Skeletal muscle tissue (tissue), 4 donors: ENCODE measurements around the gene KIAA1549. TPM values are rescaled to one million over a fixed set of nuclear protein-coding genes. Genes with fewer than 3 reads are reported as not detected.
"Not testable (repeated sequence)": the region's sequence is repeated elsewhere in the genome, so short reads cannot be mapped to it uniquely, and the experiment has no call there.

Source experiments
- H3K27ac ChIP-seq: one replicate; pipeline ENCODE4 v1.7.0; 2013; ENCODE audit warnings: mild to moderate bottlenecking, low read depth, low read length, inconsistent platforms
- H3K27me3 ChIP-seq, 3 donors: one replicate each; pipeline ENCODE4 v1.7.0; 2013; ENCODE audit warnings: low read length in 3 of 3; ENCODE audit not compliant: control insufficient read depth in 3 of 3, insufficient read depth in 3 of 3
- H3K36me3 ChIP-seq, 3 donors: one replicate each; pipeline ENCODE4 v1.7.0; 2013; ENCODE audit warnings: low read length in 3 of 3; ENCODE audit not compliant: control insufficient read depth in 3 of 3, insufficient read depth in 3 of 3
- H3K4me1 ChIP-seq, 3 donors: one replicate each; pipeline ENCODE4 v1.7.0; 2013; ENCODE audit warnings: low read length in 3 of 3, mild to moderate bottlenecking in 3 of 3; ENCODE audit not compliant: control insufficient read depth in 3 of 3, insufficient read depth in 3 of 3
- H3K4me3 ChIP-seq, 3 donors: one replicate each; pipeline ENCODE4 v1.7.0; 2013; ENCODE audit warnings: low read length in 3 of 3
- H3K9ac ChIP-seq, 3 donors: one replicate each; pipeline ENCODE4 v1.7.0; 2013; ENCODE audit warnings: low read length in 3 of 3, mild to moderate bottlenecking in 3 of 3, moderate library complexity in 2 of 3, low read depth in 1 of 3
- H3K9me3 ChIP-seq, 3 donors: one replicate each; pipeline ENCODE4 v1.7.0; 2013; ENCODE audit warnings: low read length in 3 of 3; ENCODE audit not compliant: control insufficient read depth in 3 of 3
- total RNA-seq: library from RNA; depleted of rRNA; stranded (reverse); fragments of >200 nt; gene quantifications from one replicate; pipeline ENCODE4 v1.2.3, GENCODE V29; 2014
- donor health status: Osteomylitis.

The KIAA1549 gene
- total RNA-seq, 1 donor from 2014 or later = 4.2 TPM

GRCh38 chr7:138813945-138814344, 167.2 kb downstream of the KIAA1549 start:
- Histone ChIP-seq H3K27me3 (no peaks in the 10 kb centered on the region), H3K36me3 (no peaks in the 10 kb centered on the region), H3K27ac (no peak overlapping the region), H3K9ac (no peak overlapping the region), H3K4me1 (no peaks in the 10 kb centered on the region), H3K9me3 (no peaks in the 10 kb centered on the region), H3K4me3 (no peak overlapping the region)

DNA sequence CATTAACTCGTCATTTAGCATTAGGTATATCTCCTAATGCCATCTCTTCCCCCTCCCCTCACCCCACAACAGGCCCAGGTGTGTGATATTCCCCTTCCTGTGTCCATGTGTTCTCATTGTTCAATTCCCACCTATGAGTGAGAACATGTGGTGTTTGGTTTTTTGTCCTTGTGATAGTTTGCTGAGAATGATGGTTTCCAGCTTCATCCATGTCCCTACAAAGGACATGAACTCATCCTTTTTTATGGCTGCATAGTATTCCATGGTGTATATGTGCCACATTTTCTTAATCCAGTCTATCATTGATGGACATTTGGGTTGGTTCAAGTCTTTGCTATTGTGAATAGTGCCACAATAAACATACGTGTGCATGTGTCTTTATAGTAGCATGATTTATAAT, 169.9 kb downstream of the KIAA1549 start:
- not testable (repeated sequence) for H3K4me1 ChIP-seq, H3K36me3 ChIP-seq, H3K4me3 ChIP-seq, H3K9ac ChIP-seq, H3K27me3 ChIP-seq, H3K9me3 ChIP-seq, H3K27ac ChIP-seq

DNA sequence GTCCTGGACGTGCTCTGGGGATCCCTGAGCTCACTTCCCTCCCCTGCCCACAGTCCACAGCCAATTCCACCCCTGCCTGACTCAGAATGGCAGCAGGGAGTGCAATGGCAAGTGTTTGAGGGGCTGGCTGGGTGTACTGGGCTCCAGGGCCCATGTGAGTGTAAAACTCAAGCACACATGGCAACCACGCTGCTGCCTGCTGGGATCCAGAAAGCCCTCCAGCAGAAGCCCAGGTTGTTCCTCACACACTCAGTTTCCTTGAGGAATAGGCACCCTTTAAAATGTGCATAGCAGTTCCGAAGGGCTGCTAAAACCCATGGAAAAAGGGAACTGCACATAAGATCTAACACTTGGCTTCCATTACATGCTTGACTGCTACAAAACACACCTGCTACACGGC, 171.8 kb downstream of the KIAA1549 start:
- no peaks in the 10 kb centered on the region for H3K36me3 ChIP-seq
- H3K9me3 ChIP-seq = no peaks in the 10 kb centered on the region
- no peaks in the 10 kb centered on the region for H3K27me3 ChIP-seq
- H3K27ac ChIP-seq = no peak overlapping the region
- H3K9ac ChIP-seq = no peak overlapping the region
- no peaks in the 10 kb centered on the region for H3K4me1 ChIP-seq
- no peak overlapping the region for H3K4me3 ChIP-seq

- Histone ChIP-seq H3K36me3 (no peaks in the 10 kb centered on the region), H3K9me3 (no peaks in the 10 kb centered on the region), H3K4me3 (no peak overlapping the region), H3K4me1 (no peaks in the 10 kb centered on the region), H3K27me3 (no peaks in the 10 kb centered on the region), H3K27ac (no peak overlapping the region), H3K9ac (no peak overlapping the region)
Observed at GRCh38 chr7:138804618-138805017, 176.6 kb downstream of the KIAA1549 start.

- Histone ChIP-seq H3K27me3 (peaks cover 3 to 7% (median 4%) of the 10 kb centered on the region in 3 donors), H3K4me3 (no peak overlapping the region), H3K9ac (no peak overlapping the region), H3K4me1 (no peaks in the 10 kb centered on the region), H3K27ac (no peak overlapping the region), H3K9me3 (peaks cover 0 to 2% (median 0%) of the 10 kb centered on the region in 3 donors), H3K36me3 (no peaks in the 10 kb centered on the region)
Observed at GRCh38 chr7:138802706-138803105, 178.5 kb downstream of the KIAA1549 start.

- H3K27ac ChIP-seq = no peak overlapping the region
- H3K9me3 ChIP-seq = peaks cover 0 to 2% (median 0%) of the 10 kb centered on the region in 3 donors
- H3K4me3 ChIP-seq = no peak overlapping the region
- no peak overlapping the region for H3K9ac ChIP-seq
- H3K4me1 ChIP-seq = no peaks in the 10 kb centered on the region
- no peaks in the 10 kb centered on the region for H3K36me3 ChIP-seq
- peaks cover 6 to 10% (median 10%) of the 10 kb centered on the region in 3 donors for H3K27me3 ChIP-seq
Observed at GRCh38 chr7:138801256-138801655, 179.9 kb downstream of the KIAA1549 start.

DNA sequence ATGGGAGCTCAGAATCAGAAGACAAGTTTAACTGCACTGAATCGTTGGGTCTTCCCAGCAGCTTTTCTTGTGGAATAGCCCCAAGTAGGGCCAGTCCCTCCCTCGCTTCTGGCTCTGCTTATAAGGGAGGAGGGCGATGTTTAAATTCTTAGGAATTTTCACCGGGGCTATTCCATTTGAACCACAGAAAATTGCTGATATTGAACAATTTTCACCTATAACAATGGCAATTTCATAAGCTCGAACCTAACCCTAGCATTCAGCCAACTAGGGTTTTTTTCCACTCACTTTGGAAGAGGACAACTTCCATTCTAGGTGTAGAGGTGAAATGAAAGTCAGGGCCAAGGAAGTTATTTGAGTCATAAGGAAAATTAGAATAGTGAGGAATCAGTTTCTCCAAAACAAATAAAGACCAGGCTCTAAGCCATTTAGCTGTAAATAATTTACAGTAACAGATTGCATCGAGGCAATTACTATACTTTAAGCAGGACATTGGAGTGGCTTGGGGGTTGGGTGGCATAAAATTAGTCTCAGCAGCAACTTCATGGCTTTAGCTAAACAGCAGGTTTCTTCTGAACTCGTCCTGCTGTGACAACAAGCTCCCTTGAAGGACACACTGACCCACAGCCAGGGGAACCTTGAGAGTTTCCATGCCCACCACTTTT, 181.7 kb downstream of the KIAA1549 start:
- no peak overlapping the region for H3K27ac ChIP-seq
- peaks cover 6 to 14% (median 10%) of the 10 kb centered on the region in 3 donors for H3K27me3 ChIP-seq
- H3K36me3 ChIP-seq = no peaks in the 10 kb centered on the region
- no peak overlapping the region for H3K4me3 ChIP-seq
- no peak overlapping the region for H3K9ac ChIP-seq
- peaks cover 0 to 2% (median 0%) of the 10 kb centered on the region in 3 donors for H3K9me3 ChIP-seq
- no peaks in the 10 kb centered on the region for H3K4me1 ChIP-seq

- Histone ChIP-seq H3K27me3 (peaks cover 6 to 14% (median 10%) of the 10 kb centered on the region in 3 donors), H3K27ac (no peak overlapping the region), H3K9me3 (peaks cover 0 to 2% (median 0%) of the 10 kb centered on the region in 3 donors), H3K4me1 (no peaks in the 10 kb centered on the region), H3K36me3 (no peaks in the 10 kb centered on the region), H3K4me3 (no peak overlapping the region), H3K9ac (no peak overlapping the region)
Observed at GRCh38 chr7:138798836-138799235, 182.4 kb downstream of the KIAA1549 start.

GRCh38 chr7:138797715-138798320, 183.4 kb downstream of the KIAA1549 start, which contains the start of the genes ATP6V0A4 and TMEM213:
ATP6V0A4 (minus strand) TSS chr7:138798196; CDS start chr7:138771247, 26,949 bp downstream.
TMEM213 (plus strand) TSS chr7:138797994; CDS start chr7:138798105, 111 bp downstream.
- Histone ChIP-seq H3K9me3 (peaks cover 0 to 2% (median 0%) of the 10 kb centered on the region in 3 donors), H3K4me1 (no peaks in the 10 kb centered on the region), H3K27me3 (peaks cover 6 to 14% (median 10%) of the 10 kb centered on the region in 3 donors), H3K4me3 (no peak within 1 kb of the TSS), H3K36me3 (no peaks in the 10 kb centered on the region), H3K9ac (no peak within 1 kb of the TSS), H3K27ac (no peak within 1 kb of the TSS)

GRCh38 chr7:138797046-138797445, 184.1 kb downstream of the KIAA1549 start:
- H3K9ac ChIP-seq, H3K9me3 ChIP-seq, H3K36me3 ChIP-seq, H3K4me1 ChIP-seq, H3K27ac ChIP-seq, H3K4me3 ChIP-seq: not testable (repeated sequence)
- peaks cover 6 to 14% (median 10%) of the 10 kb centered on the region in 3 donors for H3K27me3 ChIP-seq
